Muscle layer of colon (tissue), 2 donors: ENCODE results near the gene FLT3LG.

ENCODE experiments used
- H3K27ac ChIP-seq: one replicate; pipeline ENCODE4 v1.7.0; 2013; ENCODE audit warnings: low read depth, mild to moderate bottlenecking, low read length, moderate library complexity
- H3K27me3 ChIP-seq, 2 donors: one replicate each; pipeline ENCODE4 v1.7.0; 2013; ENCODE audit warnings: low read length in 2 of 2, mild to moderate bottlenecking in 2 of 2; ENCODE audit not compliant: insufficient read depth in 2 of 2, control insufficient read depth in 1 of 2
- H3K36me3 ChIP-seq: one replicate; pipeline ENCODE4 v1.7.0; 2013; ENCODE audit warnings: mild to moderate bottlenecking, low read length; ENCODE audit not compliant: insufficient read depth
- H3K4me1 ChIP-seq: one replicate; pipeline ENCODE4 v1.7.0; 2013; ENCODE audit warnings: mild to moderate bottlenecking, low read length; ENCODE audit not compliant: insufficient read depth
- H3K4me3 ChIP-seq, 2 donors: one replicate each; pipeline ENCODE4 v1.7.0; 2013; ENCODE audit warnings: low read length in 2 of 2, low read depth in 1 of 2, mild to moderate bottlenecking in 1 of 2, moderate library complexity in 1 of 2
- H3K9ac ChIP-seq: one replicate; pipeline ENCODE4 v1.7.0; 2013; ENCODE audit warnings: low read length
- H3K9me3 ChIP-seq: one replicate; pipeline ENCODE4 v1.7.0; 2013; ENCODE audit warnings: mild to moderate bottlenecking, low read length
- donor health status: abdominal sarcoma.
- donor health status: Adenocarcinoma of cecum.

FLT3LG gene

DNA sequence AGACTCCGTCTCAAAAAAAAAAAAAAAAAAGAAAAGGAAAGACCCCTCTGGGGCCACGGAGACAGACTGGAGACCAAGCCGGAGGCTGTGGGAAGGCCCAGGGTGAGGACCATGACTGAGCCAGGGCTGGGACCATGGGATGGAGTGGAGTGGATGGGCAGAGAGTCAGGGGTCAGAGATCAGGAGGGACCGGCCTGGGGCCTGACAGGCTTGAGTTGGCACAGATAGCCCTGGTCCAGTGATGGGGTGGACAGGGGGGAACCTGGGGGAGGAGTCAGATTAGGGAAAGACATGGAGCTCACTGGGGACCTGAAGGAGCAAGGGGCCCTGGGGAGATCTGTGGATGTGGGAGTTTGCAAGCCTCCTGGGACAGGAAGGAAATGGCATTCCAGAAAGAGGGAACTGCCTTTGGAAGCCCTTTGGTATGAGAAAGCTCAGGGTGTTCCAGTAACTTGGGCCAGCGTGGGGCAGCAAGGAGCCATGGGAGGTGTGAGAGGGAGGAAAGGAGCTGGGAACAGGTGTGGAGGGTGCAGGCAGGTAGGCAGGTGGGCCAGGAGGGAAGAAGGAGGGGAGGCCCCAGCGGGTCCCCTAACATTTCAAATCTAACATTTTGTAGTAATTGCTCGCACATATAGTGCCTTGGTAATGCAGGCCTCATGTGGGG is 7.1 kb downstream of the FLT3LG start:
- Histone ChIP-seq H3K4me1 (no peaks in the 10 kb centered on the region), H3K27ac (no peak overlapping the region), H3K9ac (no peak overlapping the region), H3K27me3 (no peaks in the 10 kb centered on the region), H3K4me3 (no peak overlapping the region), H3K36me3 (no peaks in the 10 kb centered on the region), H3K9me3 (no peaks in the 10 kb centered on the region)

DNA sequence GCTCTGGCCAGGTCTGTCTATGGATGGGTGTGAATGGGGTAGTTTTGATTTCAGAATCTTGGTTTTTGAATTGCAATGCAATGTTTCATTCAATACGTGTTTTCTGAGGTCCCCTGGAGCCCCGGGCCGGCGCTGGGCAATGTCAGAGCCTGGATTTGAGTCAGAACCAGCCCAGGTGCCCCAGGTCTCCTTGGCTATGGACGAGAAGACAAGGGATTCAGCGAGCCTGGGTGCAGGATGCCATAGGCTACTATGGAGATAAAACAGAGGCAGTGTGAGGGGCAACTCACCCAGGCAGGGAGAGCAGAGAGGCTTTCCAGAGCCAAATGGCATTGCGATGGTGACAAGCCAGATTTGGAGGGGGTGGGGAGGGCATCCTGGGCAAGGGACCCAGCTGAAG is 12.2 kb downstream of the FLT3LG start:
- H3K9ac ChIP-seq, result no peak overlapping the region

DNA sequence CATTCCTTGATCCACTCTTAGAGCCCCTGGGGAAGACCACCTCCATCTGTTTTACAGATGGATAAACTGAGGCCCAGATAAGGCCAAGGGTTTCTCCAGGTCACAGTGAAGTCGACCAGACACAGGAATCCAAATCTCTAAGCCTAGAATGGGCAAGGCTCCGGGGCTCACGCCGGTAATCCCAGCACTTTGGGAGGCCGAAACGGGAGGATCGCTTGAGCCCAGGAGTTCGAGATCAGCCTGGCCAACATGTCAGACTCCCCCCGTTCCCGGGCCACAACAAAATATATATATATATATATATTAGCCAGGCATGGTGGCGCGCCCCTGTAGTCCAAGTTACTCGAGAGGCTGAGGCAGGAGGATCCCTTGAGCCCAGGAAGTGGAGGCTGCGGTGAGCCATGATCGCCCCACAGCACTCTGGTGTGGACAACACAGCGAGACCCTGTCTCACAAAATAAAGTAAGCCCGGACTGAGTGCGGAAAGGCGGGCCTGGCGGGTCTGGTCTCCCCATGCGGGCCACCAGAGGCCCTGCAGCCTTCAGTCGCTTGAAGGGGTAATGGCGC is 12.8 kb downstream of the FLT3LG start:
- Histone ChIP-seq H3K36me3 (peaks cover 28% of the 10 kb centered on the region), H3K9me3 (no peaks in the 10 kb centered on the region), H3K27ac (peak overlapping the region; percentile 83), H3K4me1 (peaks cover 24% of the 10 kb centered on the region), H3K27me3 (no peaks in the 10 kb centered on the region), H3K9ac (no peak overlapping the region), H3K4me3 (peak overlapping the region in 1 of 2 donors; percentile 29)

More for the DNA sequence above, 12.2 kb downstream of the FLT3LG start:
- H3K4me1 ChIP-seq, result peaks cover 24% of the 10 kb centered on the region
- H3K27ac ChIP-seq, result no peak overlapping the region
- H3K27me3 ChIP-seq, result no peaks in the 10 kb centered on the region
- H3K4me3 ChIP-seq, result no peak overlapping the region
- H3K9me3 ChIP-seq, result no peaks in the 10 kb centered on the region
- peaks cover 22% of the 10 kb centered on the region for H3K36me3 ChIP-seq

DNA sequence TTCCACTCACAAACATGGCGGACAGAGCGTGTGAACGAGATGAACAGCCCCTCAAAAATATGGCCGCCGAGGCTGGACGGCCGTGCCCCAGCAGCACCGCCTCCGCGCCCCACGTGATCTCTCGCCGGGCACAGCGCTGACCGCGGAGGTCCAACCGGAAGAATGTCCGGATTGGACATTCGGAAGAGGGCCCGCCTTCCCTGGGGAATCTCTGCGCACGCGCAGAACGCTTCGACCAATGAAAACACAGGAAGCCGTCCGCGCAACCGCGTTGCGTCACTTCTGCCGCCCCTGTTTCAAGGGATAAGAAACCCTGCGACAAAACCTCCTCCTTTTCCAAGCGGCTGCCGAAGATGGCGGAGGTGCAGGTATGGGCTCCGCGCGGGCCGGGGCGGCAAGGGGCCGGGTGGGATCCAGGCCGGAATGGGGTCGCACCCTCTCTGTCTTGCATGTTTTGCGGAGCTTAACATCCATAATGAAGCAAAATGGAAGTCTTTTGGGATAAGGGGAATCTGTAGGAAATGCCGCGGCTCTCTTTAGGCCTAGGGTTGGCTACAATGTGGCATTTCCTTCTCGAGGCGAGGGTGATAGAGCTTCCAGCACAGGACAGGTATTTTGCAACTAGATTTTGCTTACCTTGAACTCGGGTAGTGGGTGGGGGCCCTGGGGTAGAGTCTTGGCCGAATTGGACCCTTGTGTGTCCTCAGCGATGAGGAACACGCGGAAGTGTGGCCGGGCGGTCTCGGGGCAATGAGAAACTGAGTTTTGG is 13.4 kb downstream of the FLT3LG start, which contains the start of gene RPL13A:
TSS of gene RPL13A (plus strand) at position 332 of the 769 bp plus-strand sequence. CDS start at position 354, 22 bp downstream.
- H3K4me3 ChIP-seq, result peak within 1 kb of the TSS; percentile 53 to 100
- peaks cover 34% of the 10 kb centered on the region for H3K36me3 ChIP-seq
- no peaks in the 10 kb centered on the region for H3K9me3 ChIP-seq
- H3K4me1 ChIP-seq, result peaks cover 24% of the 10 kb centered on the region
- H3K27me3 ChIP-seq, result no peaks in the 10 kb centered on the region
- peak within 1 kb of the TSS; percentile 94 for H3K27ac ChIP-seq
- peak within 1 kb of the TSS; percentile 98 for H3K9ac ChIP-seq

DNA sequence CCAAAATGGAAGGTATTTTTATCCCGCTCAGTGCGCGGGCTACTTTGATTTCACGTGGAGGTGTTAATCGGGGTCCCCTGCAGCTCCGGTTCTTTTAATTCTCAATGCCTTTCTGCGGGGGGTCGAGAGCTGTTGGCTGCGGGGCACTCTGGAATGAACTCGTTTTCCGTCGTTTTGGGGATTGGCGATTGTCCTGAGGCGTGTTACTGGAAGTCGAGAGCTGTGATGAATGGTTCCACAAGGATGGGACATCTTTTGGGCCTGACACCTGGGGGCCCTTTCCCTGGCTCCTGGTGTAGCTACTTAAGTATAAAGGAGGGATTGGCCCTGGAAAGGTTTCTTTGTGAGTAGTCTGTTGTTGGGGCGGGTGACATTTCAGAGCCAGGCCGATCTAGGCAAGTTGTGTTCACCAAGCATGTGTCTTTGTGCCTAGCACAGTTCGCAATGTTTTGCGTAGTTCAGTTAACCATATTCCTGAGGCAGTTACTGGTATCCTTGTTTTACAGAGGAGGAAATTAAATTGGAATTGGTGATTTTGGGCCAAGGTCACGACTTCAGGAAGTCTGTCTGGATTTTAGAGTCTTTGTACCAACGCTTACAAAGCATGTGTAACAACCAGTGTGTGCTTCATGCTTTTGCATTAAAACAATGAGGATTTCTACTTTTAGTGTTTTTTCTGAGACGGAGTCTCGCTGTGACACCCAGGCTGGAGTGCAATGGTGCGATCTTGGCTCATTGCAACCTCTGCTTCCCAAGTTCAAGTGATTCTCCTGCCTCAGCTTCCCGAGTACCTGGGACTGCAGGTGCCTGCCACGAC is 14.2 kb downstream of the FLT3LG start:
- Histone ChIP-seq H3K27ac (peak overlapping the region; percentile 94), H3K4me3 (peak overlapping the region; percentile 53 to 100), H3K9me3 (no peaks in the 10 kb centered on the region), H3K9ac (peak overlapping the region; percentile 98), H3K4me1 (peaks cover 24% of the 10 kb centered on the region), H3K27me3 (no peaks in the 10 kb centered on the region), H3K36me3 (peaks cover 42% of the 10 kb centered on the region)

DNA sequence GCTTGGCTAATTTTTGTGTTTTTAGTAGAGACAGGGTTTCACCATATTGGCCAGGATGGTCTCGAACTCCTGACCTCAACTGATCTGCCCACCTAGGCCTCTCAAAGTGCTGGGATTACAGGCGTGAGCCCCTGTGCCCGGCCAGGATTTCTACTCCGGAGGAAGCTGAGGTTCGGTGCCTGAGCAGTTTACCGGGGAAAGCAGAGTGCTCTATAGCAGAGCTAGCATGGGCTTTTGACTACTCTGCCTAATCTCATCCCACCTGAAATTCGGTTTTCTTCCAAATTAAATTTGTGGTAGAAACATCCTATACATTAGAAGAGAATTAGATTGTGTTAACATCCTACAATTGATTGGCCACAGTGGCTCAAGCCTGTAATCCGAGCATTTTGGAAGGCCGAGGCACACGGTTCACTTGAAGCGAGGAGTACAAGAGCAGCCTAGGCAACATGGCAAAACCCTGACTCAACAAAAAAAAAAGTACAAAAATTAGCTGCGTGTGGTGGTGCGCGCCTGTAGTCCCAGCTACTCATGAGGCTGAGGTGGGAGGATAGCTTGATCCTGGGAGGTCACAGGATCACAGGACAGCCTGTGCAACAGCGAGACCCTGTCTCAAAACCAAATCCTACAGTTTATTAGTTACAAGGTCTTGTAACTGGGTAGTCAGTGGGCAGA is 15.0 kb downstream of the FLT3LG start:
- Histone ChIP-seq H3K27ac (peak overlapping the region; percentile 94), H3K4me1 (peaks cover 24% of the 10 kb centered on the region), H3K36me3 (peaks cover 42% of the 10 kb centered on the region), H3K4me3 (peak overlapping the region; percentile 12 to 100), H3K9ac (peak overlapping the region; percentile 98), H3K27me3 (no peaks in the 10 kb centered on the region), H3K9me3 (no peaks in the 10 kb centered on the region)

DNA sequence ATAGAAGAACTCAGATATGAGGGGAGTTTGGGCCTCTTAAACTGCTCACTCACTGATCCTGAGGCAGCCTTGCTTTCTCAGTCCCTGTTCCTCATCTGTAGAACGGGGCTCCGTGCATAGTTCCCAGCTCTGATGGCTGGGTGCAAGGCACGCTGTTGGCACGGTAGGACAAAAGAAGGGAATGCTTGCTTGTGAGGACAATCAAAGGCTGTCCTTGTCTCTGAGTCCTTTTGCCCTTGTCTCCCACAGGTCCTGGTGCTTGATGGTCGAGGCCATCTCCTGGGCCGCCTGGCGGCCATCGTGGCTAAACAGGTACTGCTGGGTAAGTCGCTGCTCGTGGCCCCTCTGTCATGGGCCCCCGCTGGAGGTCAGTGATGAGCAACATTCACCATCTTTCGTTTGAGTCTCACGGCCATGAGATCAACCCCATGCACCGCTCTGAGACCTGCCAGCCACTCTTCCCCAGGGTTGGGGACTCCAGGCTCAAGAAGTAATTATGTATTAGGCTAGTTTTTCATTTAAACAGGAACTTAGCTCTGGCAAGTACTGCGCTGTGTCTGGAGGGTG is 15.7 kb downstream of the FLT3LG start:
- H3K9ac ChIP-seq, result peak overlapping the region; percentile 98
- H3K9me3 ChIP-seq, result no peaks in the 10 kb centered on the region
- no peaks in the 10 kb centered on the region for H3K27me3 ChIP-seq
- H3K27ac ChIP-seq, result peak overlapping the region; percentile 94
- H3K36me3 ChIP-seq, result peaks cover 42% of the 10 kb centered on the region
- H3K4me1 ChIP-seq, result peaks cover 24% of the 10 kb centered on the region
- peak overlapping the region in 1 of 2 donors; percentile 100 for H3K4me3 ChIP-seq

DNA sequence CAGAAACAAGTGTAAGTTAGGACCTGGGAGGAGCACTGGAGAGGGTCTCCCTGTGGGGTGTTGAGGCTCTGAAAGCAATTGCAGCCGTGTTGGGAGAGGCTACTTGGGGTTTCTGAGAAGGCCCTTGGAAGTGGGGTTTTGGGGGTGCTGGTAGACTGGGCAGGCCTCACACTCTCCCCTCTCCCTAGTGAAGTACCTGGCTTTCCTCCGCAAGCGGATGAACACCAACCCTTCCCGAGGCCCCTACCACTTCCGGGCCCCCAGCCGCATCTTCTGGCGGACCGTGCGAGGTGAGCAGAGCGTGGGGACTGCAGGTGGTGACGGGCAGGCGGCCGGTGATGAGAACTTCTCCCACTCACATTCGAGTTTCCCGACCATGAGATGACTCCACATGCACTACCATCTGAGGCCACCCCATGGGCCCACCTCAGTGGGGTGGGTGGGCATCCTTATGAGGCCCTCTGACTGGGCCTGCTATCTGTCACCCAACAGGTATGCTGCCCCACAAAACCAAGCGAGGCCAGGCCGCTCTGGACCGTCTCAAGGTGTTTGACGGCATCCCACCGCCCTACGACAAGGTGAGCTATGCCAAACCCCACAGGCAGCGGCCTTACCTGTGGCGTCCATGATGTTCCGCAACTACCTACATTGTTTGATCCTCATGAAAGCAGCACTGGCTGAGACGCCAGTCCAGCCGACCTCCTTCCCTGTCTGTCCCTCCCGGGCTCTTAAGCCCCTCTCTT is 16.4 kb downstream of the FLT3LG start:
- Histone ChIP-seq H3K9me3 (no peaks in the 10 kb centered on the region), H3K9ac (no peak overlapping the region), H3K27me3 (no peaks in the 10 kb centered on the region), H3K4me3 (peak overlapping the region in 1 of 2 donors; percentile 100), H3K4me1 (peaks cover 24% of the 10 kb centered on the region), H3K27ac (no peak overlapping the region), H3K36me3 (peaks cover 42% of the 10 kb centered on the region)

DNA sequence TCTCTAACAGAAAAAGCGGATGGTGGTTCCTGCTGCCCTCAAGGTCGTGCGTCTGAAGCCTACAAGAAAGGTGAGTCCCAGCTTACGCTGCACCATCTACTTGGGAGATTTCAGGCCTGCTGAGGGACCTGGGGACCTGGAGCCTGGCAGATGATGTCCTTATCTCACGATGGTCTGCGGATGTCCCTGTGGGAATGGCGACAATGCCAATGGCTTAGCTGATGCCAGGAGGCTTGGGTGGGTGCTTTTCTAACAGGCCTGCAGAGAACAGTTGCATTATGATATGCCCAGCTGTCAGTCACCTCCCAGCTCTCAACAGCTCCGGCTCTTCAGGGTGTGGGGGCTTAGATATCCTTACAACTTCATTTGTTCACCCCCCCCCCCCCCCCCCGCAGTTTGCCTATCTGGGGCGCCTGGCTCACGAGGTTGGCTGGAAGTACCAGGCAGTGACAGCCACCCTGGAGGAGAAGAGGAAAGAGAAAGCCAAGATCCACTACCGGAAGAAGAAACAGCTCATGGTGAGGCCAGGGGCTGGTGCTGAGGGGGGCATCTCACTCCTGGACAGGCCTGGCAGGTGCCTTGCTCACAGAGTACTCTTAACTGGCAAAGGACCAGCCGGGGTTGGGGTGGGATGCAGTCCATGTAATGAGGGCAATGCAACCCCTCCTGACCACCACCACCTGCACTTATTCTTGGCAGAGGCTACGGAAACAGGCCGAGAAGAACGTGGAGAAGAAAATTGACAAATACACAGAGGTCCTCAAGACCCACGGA is 17.2 kb downstream of the FLT3LG start:
- Histone ChIP-seq H3K4me3 (no peak overlapping the region), H3K27ac (no peak overlapping the region), H3K36me3 (peaks cover 42% of the 10 kb centered on the region), H3K4me1 (peaks cover 24% of the 10 kb centered on the region), H3K27me3 (no peaks in the 10 kb centered on the region), H3K9ac (no peak overlapping the region), H3K9me3 (no peaks in the 10 kb centered on the region)
